K562 (cell line): ENCODE measurements around the gene PLK5. TPM values are rescaled to one million over a fixed set of nuclear protein-coding genes. Genes with fewer than 3 reads are reported as not detected.
A peak's percentile ranks its signal among the peaks of the same experiment; 100 is the strongest.

Source experiments
- ARID1B ChIP-seq: fragments of 450-650 bp; IDR thresholded peaks from 2 replicates; pipeline ENCODE4 v1.6.1; 2016; ENCODE audit warnings: antibody characterized with exemption, mild to moderate bottlenecking, inconsistent platforms
- FOS ChIP-seq: IDR thresholded peaks from 3 replicates; pipeline ENCODE4 v1.6.1; 2011; ENCODE audit not compliant: insufficient read length; ENCODE audit errors: extremely low read depth
- MYC ChIP-seq, 2 experiments: fragments of 250-450 bp in 1 of 2; sonication (Bioruptor Pico) in 1 of 2; IDR thresholded peaks; 2 replicates each; pipeline versions ENCODE4 v1.5.1 to v1.6.1; 2012 to 2021; ENCODE audit warnings: low read depth in 2 of 2, borderline replicate concordance in 1 of 2, improper control_type of control experiment in 1 of 2, low read length in 1 of 2, mild to moderate bottlenecking in 1 of 2, moderate library complexity in 1 of 2
- SIN3A ChIP-seq, 2 experiments: fragments of 150-350 bp in 1 of 2; IDR thresholded peaks; 2 replicates each; pipeline ENCODE4 v1.6.1; 2011 to 2016; ENCODE audit warnings: borderline replicate concordance in 2 of 2, low read depth in 2 of 2, low read length in 2 of 2, mild to moderate bottlenecking in 2 of 2, moderate library complexity in 2 of 2; ENCODE audit not compliant: control insufficient read depth in 1 of 2
- SMAD4 ChIP-seq: fragments of 250-450 bp; sonication (Bioruptor Pico); conservative IDR thresholded peaks from 2 replicates; pipeline ENCODE4 v1.8.0; 2021; ENCODE audit warnings: inconsistent platforms, mild to moderate bottlenecking, moderate library complexity
- SRSF7 ChIP-seq: fragments of 200-400 bp; formaldehyde crosslinking; optimal IDR thresholded peaks from 2 replicates; pipeline ENCODE3; 2017; ENCODE audit warnings: mild to moderate bottlenecking, low read depth, low read length
- ZNF316 ChIP-seq: fragments of 450-650 bp; IDR thresholded peaks from 2 replicates; pipeline ENCODE4 v1.6.1; 2016
- ZNF41 ChIP-seq: fragments of 250-450 bp; sonication (Bioruptor Pico); conservative IDR thresholded peaks from 2 replicates; pipeline ENCODE4 v1.4.0; 2020; ENCODE audit warnings: mild to moderate bottlenecking
- polyA plus RNA-seq, 8 experiments: library from polyadenylated mRNA; depleted of rRNA in 4 of 8; stranded (reverse) in 5 of 8; unstranded in 3 of 8; fragments of >200 nt; fragmentation: Nextera tagmentation in 2 of 8; fragmentation: Illumina TruSeq in 1 of 8; extraction: Ambion mirVana in 2 of 8; extraction: Trizol in 1 of 8; gene quantifications; 2 replicates each; pipeline versions ENCODE4 v1.2.1 to v1.2.3, GENCODE V29; 2011 to 2014; ENCODE audit warnings: inconsistent platforms in 1 of 8, missing spikeins in 1 of 8
- total RNA-seq, 7 experiments: library from RNA; depleted of rRNA in 6 of 7; stranded (reverse); fragments of >200 nt in 6 of 7; fragmentation: Illumina TruSeq in 2 of 7; extraction: Trizol in 2 of 7; gene quantifications; 2 replicates each; pipeline versions ENCODE4 v1.2.1 to v1.2.3, GENCODE V29; 2011 to 2021; ENCODE audit warnings: low replicate concordance in 1 of 7
- TF ChIP-seq, protein P1 (sequence below): sonication (generic); formaldehyde crosslinking; IDR thresholded peaks from 2 replicates; pipeline ENCODE4 v1.8.0; 2022; ENCODE audit warnings: missing genetic modification reagents, mild to moderate bottlenecking, moderate library complexity, borderline replicate concordance
- TF ChIP-seq, protein P2 (sequence below): sonication (generic); formaldehyde crosslinking; IDR thresholded peaks from 2 replicates; pipeline ENCODE4 v1.8.1; 2023; ENCODE audit warnings: mild to moderate bottlenecking, missing genetic modification reagents, moderate library complexity
- TF ChIP-seq, protein P3 (sequence below): fragments of 200-800 bp; sonication (Bioruptor generic); IDR thresholded peaks from 2 replicates; pipeline ENCODE4 v1.6.1; 2017; ENCODE audit warnings: missing genetic modification characterization, missing compliant biosample characterization
- TF ChIP-seq, protein P4 (sequence below): fragments of 450-650 bp; IDR thresholded peaks from 2 replicates; pipeline ENCODE4 v1.6.1; 2014; ENCODE audit warnings: low read depth, mild to moderate bottlenecking, moderate library complexity, borderline replicate concordance
- TF ChIP-seq, protein P5 (sequence below), 2 experiments: fragments of 150-350 bp in 1 of 2; IDR thresholded peaks; 2 replicates each; pipeline ENCODE4 v1.6.1; 2012 to 2016; ENCODE audit warnings: low read depth in 2 of 2, low read length in 2 of 2, mild to moderate bottlenecking in 1 of 2, moderate library complexity in 1 of 2

The PLK5 gene
- total and polyA plus RNA-seq, 9 of the 15 experiments (the other 6 are each of a cell fraction or from before 2014, with no cell fraction given): 0.04 to 0.23 (median 0.11) TPM; not detected in 5

DNA sequence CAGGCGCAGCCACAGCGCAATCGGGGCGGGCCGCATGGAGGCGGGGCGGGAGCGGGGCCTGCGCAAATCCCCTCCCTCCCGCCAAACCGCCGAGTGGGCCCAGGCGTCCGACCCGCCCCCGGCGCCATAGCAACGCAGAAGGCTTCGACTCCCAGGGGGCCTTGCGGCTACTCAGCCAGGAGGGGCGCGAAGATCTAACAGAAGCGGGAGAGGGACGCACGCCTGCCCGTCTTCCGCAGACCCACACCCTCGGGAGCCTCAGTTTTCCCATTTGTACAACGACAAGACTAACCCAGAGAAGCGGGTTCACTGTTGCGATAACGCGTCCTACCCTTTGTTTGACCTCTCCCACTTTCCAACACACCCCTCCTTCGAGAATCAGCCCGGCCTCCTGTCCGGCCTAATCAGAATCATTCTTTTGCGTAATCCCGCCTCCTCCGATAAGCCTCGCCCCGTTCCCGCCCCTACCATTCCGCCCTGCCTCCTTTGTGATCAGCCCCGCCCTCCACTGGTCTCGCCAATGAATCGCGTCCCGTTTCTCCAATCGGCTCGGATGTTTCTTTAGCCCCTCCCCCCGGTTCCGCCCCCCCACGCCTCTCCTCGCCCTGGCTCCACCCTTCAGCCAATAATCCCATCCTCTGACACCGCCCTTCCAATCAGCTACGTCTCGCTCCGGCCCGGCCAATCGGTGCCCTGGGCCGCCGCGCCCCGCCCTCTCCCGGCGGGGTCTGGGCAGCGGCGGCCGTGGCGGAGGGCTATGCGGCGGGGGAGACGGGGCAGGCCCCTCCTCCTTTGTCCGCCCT is 33.4 kb upstream of the PLK5 start, which contains the start of gene PCSK4 (continued):
- TF ChIP-seq ZNF41 (no peak), MYC (IDR thresholded peaks at IDR 0.05; ENCODE audit: low read depth, low read length) (peak; percentile 52; the same call in 1 of the 2 replicates), MYC (CRISPR knock-in tag; IDR thresholded peaks at IDR 0.05; ENCODE audit: borderline replicate concordance, low read depth) (no peak), ZNF316 (no peak), SMAD4 (CRISPR knock-in tag) (0 out of 2 replicates have a peak, but pooled peaks have one; percentile 6), FOS (peak; percentile 86), SRSF7 (no peak), ARID1B (peak; percentile 27; the same call in 1 of the 2 replicates), SIN3A (IDR thresholded peaks at IDR 0.05; ENCODE audit: borderline replicate concordance in 2 of 2, control insufficient read depth in 1 of 2, low read depth in 2 of 2, low read length in 2 of 2) (peak; percentile 90 to 93; a peak in 3 of 4 replicates)
- TF ChIP-seq, protein P1, sequence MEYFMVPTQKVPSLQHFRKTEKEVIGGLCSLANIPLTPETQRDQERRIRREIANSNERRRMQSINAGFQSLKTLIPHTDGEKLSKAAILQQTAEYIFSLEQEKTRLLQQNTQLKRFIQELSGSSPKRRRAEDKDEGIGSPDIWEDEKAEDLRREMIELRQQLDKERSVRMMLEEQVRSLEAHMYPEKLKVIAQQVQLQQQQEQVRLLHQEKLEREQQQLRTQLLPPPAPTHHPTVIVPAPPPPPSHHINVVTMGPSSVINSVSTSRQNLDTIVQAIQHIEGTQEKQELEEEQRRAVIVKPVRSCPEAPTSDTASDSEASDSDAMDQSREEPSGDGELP (CRISPR knock-in tag): peak; percentile 64
- TF ChIP-seq, protein P2, sequence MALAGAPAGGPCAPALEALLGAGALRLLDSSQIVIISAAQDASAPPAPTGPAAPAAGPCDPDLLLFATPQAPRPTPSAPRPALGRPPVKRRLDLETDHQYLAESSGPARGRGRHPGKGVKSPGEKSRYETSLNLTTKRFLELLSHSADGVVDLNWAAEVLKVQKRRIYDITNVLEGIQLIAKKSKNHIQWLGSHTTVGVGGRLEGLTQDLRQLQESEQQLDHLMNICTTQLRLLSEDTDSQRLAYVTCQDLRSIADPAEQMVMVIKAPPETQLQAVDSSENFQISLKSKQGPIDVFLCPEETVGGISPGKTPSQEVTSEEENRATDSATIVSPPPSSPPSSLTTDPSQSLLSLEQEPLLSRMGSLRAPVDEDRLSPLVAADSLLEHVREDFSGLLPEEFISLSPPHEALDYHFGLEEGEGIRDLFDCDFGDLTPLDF (CRISPR knock-in tag): peak; percentile 41; the same call in 1 of the 2 replicates
- TF ChIP-seq, protein P3, sequence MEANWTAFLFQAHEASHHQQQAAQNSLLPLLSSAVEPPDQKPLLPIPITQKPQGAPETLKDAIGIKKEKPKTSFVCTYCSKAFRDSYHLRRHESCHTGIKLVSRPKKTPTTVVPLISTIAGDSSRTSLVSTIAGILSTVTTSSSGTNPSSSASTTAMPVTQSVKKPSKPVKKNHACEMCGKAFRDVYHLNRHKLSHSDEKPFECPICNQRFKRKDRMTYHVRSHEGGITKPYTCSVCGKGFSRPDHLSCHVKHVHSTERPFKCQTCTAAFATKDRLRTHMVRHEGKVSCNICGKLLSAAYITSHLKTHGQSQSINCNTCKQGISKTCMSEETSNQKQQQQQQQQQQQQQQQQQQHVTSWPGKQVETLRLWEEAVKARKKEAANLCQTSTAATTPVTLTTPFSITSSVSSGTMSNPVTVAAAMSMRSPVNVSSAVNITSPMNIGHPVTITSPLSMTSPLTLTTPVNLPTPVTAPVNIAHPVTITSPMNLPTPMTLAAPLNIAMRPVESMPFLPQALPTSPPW (CRISPR knock-in tag): peak; percentile 93
- TF ChIP-seq, protein P4, sequence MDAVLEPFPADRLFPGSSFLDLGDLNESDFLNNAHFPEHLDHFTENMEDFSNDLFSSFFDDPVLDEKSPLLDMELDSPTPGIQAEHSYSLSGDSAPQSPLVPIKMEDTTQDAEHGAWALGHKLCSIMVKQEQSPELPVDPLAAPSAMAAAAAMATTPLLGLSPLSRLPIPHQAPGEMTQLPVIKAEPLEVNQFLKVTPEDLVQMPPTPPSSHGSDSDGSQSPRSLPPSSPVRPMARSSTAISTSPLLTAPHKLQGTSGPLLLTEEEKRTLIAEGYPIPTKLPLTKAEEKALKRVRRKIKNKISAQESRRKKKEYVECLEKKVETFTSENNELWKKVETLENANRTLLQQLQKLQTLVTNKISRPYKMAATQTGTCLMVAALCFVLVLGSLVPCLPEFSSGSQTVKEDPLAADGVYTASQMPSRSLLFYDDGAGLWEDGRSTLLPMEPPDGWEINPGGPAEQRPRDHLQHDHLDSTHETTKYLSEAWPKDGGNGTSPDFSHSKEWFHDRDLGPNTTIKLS: no peak
- TF ChIP-seq, protein P5, sequence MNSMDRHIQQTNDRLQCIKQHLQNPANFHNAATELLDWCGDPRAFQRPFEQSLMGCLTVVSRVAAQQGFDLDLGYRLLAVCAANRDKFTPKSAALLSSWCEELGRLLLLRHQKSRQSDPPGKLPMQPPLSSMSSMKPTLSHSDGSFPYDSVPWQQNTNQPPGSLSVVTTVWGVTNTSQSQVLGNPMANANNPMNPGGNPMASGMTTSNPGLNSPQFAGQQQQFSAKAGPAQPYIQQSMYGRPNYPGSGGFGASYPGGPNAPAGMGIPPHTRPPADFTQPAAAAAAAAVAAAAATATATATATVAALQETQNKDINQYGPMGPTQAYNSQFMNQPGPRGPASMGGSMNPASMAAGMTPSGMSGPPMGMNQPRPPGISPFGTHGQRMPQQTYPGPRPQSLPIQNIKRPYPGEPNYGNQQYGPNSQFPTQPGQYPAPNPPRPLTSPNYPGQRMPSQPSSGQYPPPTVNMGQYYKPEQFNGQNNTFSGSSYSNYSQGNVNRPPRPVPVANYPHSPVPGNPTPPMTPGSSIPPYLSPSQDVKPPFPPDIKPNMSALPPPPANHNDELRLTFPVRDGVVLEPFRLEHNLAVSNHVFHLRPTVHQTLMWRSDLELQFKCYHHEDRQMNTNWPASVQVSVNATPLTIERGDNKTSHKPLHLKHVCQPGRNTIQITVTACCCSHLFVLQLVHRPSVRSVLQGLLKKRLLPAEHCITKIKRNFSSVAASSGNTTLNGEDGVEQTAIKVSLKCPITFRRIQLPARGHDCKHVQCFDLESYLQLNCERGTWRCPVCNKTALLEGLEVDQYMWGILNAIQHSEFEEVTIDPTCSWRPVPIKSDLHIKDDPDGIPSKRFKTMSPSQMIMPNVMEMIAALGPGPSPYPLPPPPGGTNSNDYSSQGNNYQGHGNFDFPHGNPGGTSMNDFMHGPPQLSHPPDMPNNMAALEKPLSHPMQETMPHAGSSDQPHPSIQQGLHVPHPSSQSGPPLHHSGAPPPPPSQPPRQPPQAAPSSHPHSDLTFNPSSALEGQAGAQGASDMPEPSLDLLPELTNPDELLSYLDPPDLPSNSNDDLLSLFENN (IDR thresholded peaks at IDR 0.05; ENCODE audit: low read depth in 2 of 2, low read length in 2 of 2): no peak
